ENCODE measurements around the gene MYLK. TPM values are rescaled to one million over a fixed set of nuclear protein-coding genes. Genes with fewer than 3 reads are reported as not detected.

Gene MYLK
- total RNA-seq, 1 donor from 2014 or later = 4.3 TPM

DNA sequence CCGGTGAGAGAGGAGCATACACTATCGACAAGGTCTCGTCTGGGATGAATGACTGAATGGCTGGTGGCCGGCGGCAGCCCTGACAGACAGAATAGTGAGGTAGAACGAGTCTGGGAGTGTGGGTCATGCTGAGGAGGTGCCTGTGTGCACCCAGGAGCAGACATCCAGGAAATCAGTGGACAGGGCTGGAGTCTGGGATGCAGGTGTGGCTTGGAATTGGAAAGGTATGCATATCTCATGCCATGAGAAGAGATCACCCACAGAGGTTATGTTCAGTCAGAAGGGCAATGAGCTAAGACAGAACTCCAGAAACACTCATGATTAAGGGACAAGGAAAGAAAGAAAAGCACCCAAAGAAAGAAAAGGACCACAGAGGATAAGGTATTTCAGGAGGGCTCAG, 320.1 kb downstream of the MYLK start:
- Mint-ChIP-seq H3K36me3 (ENCODE audit: unreplicated experiment) (no peaks in the 10 kb centered on the region), H3K4me3 (ENCODE audit: unreplicated experiment) (no peak overlapping the region), H3K4me1 (ENCODE audit: low read depth, unreplicated experiment) (no peaks in the 10 kb centered on the region), H3K27ac (ENCODE audit: unreplicated experiment) (no peak overlapping the region), H3K9me3 (ENCODE audit: unreplicated experiment) (no peaks in the 10 kb centered on the region), H3K27me3 (ENCODE audit: unreplicated experiment) (no peaks in the 10 kb centered on the region)
- DNase-seq = no peak
- TF ChIP-seq, protein P1, sequence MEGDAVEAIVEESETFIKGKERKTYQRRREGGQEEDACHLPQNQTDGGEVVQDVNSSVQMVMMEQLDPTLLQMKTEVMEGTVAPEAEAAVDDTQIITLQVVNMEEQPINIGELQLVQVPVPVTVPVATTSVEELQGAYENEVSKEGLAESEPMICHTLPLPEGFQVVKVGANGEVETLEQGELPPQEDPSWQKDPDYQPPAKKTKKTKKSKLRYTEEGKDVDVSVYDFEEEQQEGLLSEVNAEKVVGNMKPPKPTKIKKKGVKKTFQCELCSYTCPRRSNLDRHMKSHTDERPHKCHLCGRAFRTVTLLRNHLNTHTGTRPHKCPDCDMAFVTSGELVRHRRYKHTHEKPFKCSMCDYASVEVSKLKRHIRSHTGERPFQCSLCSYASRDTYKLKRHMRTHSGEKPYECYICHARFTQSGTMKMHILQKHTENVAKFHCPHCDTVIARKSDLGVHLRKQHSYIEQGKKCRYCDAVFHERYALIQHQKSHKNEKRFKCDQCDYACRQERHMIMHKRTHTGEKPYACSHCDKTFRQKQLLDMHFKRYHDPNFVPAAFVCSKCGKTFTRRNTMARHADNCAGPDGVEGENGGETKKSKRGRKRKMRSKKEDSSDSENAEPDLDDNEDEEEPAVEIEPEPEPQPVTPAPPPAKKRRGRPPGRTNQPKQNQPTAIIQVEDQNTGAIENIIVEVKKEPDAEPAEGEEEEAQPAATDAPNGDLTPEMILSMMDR (IDR thresholded peaks at IDR 0.05; ENCODE audit: partially characterized antibody, unreplicated experiment) = no peak

DNA sequence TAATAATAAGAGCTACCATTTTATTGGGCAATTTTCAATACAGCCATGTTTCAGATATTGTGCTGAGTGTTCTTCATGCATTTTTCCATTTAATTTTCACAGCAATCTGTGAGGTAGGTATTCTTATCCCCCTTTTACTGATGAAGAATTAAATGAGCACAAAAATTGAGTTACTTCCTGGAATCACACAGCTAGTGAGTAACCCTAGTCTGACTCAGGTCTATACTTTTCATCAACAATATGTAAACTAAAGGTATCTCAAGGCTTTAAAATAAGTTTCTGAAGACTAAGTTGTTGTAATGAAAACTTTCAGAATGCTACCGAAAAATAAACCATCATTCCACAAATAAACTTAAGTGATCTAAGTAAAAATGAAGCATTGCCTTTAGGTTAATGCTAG, 321.6 kb downstream of the MYLK start:
- Mint-ChIP-seq H3K27me3 (ENCODE audit: unreplicated experiment) (no peaks in the 10 kb centered on the region), H3K27ac (ENCODE audit: unreplicated experiment) (no peak overlapping the region), H3K4me1 (ENCODE audit: low read depth, unreplicated experiment) (no peaks in the 10 kb centered on the region), H3K36me3 (ENCODE audit: unreplicated experiment) (no peaks in the 10 kb centered on the region), H3K4me3 (ENCODE audit: unreplicated experiment) (no peak overlapping the region), H3K9me3 (ENCODE audit: unreplicated experiment) (no peaks in the 10 kb centered on the region)
- DNase-seq = no peak
- TF ChIP-seq, protein P1 (IDR thresholded peaks at IDR 0.05; ENCODE audit: partially characterized antibody, unreplicated experiment) = no peak

DNA sequence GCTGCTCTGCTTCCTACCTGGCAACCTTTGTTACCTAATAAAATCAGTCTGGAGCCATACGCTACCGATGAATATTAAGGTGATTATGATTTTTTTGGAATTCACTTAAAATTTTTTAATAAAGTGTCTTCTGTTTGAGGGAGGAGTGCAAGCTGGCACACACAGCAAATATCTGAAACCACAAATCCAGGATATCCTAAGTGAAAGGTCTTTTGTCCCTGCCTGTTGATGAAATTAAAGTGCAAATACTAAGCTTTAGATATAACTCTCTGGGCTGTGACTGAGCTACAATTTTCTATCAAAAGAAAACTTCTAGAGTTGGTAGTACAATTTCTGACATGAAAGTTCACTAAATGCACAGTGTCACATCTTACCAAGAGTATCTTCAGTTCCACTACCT, 322.9 kb downstream of the MYLK start:
- H3K4me3 Mint-ChIP-seq (ENCODE audit: unreplicated experiment) = no peak overlapping the region
- H3K36me3 Mint-ChIP-seq (ENCODE audit: unreplicated experiment) = peaks cover 6% of the 10 kb centered on the region
- no peak overlapping the region for H3K27ac Mint-ChIP-seq (ENCODE audit: unreplicated experiment)
- TF ChIP-seq, protein P1 (IDR thresholded peaks at IDR 0.05; ENCODE audit: partially characterized antibody, unreplicated experiment) = no peak
- no peak for DNase-seq
- peaks cover 1% of the 10 kb centered on the region for H3K9me3 Mint-ChIP-seq (ENCODE audit: unreplicated experiment)
- no peaks in the 10 kb centered on the region for H3K27me3 Mint-ChIP-seq (ENCODE audit: unreplicated experiment)
- no peaks in the 10 kb centered on the region for H3K4me1 Mint-ChIP-seq (ENCODE audit: low read depth, unreplicated experiment)

Other genes with a start within 250 kb of the MYLK start
- 84.6 TPM for gene CCDC14, start 76.9 kb upstream of the MYLK start, total RNA-seq (ENCODE audit: unreplicated experiment)
- not detected for gene ROPN1, start 107.8 kb upstream of the MYLK start, total RNA-seq (ENCODE audit: unreplicated experiment)
- 867 TPM for gene KALRN, start 149.0 kb upstream of the MYLK start, total RNA-seq (ENCODE audit: unreplicated experiment)